HG03521 (cell line): ENCODE results near the gene C19orf47.

Experiments
- ATAC-seq: cut with Tn5 transposase; IDR thresholded peaks from one replicate; pipeline ENCODE4 v1.9.1; 2021; ENCODE audit warnings: mild to moderate bottlenecking, moderate library complexity; ENCODE audit not compliant: unreplicated experiment

C19orf47 gene

DNA sequence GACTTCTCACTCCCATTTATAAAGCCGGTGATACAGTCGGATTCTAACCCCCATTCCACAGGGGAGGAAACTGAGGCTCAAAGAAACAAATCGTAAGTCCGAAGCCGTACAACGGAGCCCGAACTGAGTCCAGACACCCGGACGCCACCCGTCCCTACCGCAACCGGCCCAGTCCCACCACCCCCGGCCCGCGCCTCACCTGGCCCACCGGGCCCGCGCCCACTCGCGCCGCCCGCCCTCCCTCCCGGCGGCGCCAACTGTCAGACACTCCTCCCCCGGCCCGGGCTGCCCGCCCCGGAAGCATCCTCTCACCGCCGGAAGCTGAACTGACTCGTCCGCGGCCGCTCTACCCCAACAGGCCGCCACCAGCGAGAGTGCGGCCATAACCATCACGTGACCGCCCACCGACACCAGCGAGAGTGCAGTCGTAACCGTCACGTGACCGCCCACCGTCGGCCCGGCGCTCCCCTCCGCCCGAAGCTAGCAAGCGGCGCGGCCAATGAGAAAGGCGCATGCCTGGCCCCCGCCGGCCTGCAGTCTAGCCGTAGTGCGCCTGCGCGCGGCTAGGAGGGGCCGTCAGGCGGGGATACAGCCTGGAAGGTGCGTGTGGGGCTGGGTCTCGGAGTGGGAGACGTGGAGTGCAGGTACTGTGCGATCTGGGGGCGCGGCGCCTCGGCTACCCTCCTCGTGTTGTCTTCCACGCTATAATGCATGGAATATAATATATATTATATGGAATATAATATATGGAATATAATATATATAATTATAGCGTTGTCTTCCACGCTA, at the start of gene C19orf47, which contains the start of gene PLD3:
Gene C19orf47, minus strand, starts transcription at position 273 of the 789 bp plus-strand sequence. CDS start 6,540 bp downstream, outside the sequence.
Gene PLD3, plus strand, starts transcription at position 571 of the 789 bp plus-strand sequence. CDS start 17,789 bp downstream, outside the sequence.
- ATAC-seq = peak; percentile 91

DNA sequence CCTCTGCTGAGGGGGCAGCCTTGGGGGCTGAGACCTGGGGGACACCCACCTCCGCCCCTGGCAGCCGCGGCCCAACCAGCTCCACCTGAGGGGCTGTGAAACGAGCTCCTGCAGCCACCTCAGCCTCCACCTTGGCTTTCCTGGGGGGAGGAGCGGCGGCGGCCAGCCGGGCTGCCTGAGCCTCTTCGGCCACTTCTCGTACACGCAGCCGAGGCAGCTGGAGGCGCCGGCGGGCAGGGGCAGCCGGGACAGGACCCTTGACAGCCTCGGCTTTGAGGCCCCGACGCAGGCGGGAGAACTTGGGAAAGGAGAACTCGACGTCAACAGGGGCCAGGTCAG, 49.3 kb upstream of the C19orf47 start:
- ATAC-seq = no peak

DNA sequence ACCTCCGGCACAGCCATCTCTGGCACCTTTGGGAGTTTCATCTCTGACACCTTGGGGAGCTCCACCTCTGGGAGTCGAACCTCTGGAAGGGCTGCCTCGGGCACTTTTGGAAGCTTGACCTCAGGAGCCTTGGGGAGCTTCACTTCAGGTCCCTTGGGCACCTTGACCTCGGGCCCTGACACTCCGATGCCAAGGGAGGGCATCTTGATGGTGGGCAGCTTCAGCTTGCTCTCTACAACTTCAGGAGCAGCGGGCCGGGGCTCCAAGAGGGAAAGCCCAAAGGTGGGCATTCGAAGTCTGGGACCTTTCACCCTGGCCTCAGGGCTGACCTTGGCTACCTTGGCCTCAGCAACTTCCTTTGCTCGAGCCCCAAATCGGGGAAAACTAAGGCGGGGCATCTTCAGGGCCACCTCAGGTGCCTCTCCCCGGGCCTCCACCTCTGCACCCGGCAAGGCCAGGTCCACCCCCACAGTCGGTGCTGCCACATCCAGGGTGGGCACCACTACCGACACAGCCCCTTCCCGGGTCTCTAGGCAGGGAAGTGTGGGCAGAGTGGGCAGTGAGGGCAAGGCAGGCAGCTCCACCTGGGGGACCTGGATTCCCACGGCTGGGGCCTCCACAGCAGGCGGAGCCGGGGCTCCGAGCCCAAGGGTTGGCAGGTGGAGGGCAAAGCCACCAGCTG, 48.8 kb upstream of the C19orf47 start:
- ATAC-seq = no peak

GRCh38 chr19:40395956-40396355, 47.8 kb upstream of the C19orf47 start:
- ATAC-seq = no peak

DNA sequence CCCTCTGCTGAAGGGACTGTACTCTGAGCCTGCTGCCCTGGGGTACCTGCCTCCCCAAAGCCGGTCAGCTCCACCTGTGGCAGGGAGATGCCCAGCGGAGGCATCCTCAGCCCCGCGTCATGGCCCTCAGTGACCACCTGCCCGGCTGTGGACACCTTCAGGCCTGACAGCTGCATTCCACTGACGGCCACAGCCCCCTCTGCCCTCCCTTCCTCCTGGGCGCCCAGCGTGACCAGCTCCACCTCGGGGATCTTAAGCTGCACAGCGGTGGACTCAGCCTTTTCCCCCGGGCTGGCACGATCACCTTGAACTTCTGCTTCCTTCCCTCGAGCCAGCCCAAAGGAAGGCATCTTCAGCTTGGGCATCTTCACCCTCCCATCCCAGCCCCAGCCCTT, 46.6 kb upstream of the C19orf47 start:
- no peak for ATAC-seq

DNA sequence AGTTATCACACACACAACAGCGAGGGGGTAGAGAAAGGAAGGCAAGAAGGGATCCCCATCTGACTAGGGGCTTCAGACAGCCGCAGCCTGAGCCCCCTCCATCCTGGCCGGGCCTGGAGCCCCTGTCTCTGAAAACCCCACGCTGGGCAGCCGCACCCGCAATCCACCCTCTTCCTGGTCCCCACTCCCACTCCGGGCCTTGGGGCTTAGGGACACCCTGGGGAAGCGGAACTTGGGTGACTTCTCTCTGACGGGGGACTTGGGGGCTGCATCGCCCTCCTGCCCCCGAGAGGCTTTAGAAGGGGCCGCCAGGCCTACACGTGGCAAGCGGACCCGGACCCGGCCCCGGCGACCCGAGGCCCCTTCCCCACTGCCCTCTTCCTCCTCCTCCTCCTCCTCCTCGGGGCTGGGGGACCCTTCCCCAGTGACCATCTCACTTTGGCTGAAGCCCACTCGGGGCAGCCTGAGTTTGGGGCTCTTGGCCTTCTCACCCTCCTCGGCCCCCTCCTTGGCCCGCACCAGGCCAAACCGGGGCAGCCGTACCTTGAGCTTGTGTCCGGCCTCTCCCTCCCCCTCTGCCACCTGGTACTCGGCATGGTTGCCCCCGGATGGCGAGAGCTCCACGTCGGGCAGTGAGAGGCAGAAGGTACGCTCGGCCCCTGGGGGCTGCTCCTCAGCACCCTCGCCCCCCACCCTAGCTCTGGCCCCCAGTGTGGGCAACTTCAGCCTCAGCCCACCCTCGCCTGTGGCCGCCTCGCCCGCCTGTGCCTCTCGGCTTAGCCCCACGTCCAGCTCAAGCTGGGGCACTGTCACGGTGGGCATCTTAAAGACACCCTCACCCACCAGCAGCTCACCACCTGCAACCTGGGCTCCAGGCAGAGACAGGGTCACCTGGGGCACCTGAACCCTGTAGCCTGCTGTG, 46.0 kb upstream of the C19orf47 start:
- no peak for ATAC-seq

DNA sequence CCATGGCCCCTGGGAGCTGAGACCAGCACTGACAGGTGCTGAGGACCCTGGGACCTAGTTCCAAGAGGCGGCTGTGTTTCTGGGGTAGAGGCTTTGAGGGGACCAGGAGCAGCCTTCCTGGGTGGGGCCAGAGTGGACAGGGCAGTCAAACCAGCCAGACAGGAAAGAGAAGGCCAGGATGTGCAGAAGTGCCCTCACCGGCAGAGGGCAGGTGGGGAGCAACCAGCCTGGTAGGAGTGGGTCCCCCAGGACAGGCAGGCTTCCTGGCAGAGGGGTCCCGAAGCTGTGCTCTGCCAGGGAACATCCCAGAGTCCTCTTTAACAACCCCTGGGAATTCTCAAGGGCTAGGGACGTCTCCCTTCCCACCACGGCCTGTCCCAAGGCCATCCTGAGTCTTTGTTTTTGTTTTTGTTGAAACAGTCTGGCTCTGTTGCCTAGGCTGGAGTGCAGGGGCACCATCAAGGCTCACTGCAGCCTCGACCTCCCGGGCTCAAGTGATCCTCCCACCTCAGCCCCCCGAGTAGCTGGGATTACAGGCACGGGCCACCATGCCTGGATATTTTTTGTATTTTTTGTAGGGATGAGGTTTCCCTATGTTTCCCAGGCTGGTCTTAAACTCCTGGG, 44.8 kb upstream of the C19orf47 start:
- no peak for ATAC-seq

GRCh38 chr19:40392123-40392522, 43.9 kb upstream of the C19orf47 start:
- ATAC-seq = no peak

DNA sequence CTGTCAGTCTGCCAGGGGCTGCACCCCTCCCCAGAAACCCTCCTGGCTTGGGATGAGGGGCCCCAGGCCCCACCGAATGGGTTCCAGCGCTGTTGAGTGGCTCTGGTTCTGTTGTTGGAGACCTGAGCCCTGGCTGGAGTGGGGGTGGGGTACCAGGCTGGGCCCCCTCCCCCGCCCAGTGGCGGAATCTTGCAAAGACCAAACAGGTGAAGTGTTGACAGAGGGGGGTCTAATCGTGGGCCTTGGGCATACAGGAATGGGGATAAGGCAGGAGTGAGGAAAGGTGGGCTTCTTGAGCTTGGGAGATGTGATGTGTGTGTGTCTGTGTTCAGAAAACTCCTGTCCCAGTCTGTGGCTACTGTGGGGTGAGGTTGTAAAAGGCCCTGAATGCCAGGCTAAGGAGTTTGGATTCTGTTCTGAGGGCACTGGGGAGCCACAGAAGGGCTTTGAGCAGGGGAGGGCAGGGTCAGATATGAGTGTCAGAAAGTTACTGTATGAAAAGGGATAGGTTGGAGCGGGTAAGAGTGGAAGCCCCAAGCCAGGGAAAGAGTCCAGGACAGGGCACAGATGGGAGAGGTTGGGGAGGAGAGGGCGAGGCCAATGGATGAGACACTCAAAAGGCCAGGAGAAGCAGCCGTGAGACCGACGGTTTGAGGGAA, 42.0 kb upstream of the C19orf47 start, which contains the start of gene HIPK4:
Gene HIPK4, minus strand, starts transcription at position 98 of the 659 bp plus-strand sequence. CDS start 279 bp downstream, outside the sequence.
- no peak for ATAC-seq

DNA sequence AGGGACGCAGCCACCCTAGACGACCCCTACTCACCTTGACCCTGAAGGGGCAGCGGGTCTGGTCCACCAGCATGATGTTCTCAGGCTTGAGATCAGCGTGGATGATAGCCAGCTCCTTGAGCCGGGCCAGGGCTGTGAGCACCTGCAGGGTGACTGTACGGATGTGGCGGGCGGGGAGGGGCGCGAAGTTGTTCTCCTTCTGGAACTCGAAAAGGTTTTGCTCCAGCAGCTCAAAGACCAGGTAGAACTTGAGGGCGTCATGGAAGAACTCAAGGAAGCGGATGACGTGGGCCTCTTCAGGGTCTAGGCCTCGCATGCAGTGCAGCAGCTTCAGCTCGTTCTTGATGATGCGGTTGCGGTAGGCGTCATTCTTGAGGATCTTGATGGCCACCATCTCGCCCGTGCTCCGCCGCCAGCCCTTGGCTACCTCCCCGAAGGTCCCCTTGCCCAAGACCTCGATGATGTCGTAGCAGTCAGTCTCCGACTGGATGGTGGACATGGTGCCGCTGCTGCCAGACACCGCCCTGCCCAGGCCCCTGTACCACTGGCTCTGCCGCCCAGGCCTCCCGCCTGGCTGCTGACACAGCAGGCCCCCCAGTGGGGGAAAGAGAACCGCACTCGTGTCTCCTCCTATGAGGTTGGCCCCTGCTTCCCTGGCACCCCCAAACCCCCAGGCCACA, 41.3 kb upstream of the C19orf47 start:
- ATAC-seq = no peak

GRCh38 chr19:40388481-40388880, 40.3 kb upstream of the C19orf47 start:
- ATAC-seq = no peak

- no peak for ATAC-seq
Observed at GRCh38 chr19:40387155-40387554, 39.0 kb upstream of the C19orf47 start.

- ATAC-seq = no peak
Observed at GRCh38 chr19:40383668-40384248, 35.6 kb upstream of the C19orf47 start.

DNA sequence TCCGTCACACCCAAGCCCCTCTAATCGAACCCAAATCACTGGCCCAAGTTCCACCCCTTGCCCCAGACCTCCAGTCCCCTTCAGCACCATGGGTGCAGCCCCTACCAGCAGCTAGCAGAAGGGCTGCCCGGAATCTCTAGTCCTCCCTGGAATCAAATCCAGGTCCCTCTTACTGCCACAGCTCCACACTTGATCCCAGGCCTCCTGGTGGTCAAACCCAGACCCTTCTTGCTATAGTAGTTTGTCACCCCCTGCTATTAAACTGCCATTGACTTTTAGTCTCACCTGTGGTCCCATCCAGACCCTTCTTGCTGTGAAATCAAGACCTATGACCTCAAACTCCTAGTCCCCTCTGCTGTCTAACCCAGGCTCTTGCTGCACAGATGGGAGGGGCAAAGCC, 33.1 kb upstream of the C19orf47 start:
- no peak for ATAC-seq

DNA sequence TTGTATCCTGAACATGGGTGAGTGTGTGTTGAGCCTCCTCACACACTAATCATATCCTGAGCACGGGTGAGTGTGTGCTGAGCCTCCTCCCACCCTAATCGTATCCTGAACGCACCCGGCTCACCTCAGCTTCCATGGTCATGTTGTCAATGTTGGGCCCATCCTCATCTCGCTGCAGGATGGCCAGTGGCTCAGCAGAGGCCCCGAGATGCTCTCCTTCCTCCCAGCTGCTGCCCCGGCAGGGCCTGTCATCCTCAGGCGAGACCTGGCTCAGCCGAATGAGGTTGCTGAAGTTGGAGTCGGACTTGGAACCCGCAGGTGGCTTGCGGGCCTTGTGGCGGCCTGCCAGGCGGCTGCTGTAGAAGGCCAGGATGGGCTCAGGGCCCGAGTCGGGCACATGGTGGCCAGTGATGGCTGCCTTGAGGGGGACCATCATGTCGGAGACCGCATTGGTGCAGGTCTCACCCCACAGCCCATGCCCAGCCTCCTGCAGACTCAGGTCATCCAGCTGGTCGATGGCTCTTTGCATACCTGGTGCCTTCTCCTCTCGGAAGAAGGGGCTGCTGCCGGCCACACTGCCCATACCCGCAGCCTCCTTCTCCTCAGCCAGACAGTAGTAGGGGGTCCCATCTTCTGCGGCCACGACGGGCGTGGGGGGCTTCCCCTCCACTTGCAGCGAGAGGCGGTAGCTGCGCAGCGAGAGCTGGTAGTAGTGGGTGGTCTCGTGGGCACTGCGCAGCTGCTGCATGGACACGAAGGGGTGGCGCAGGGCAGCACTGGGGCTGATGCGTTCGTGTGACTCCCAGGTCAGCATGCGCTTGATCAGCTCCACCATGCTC, 32.2 kb upstream of the C19orf47 start:
- no peak for ATAC-seq

- ATAC-seq = no peak
Observed at GRCh38 chr19:40379446-40380198, 31.4 kb upstream of the C19orf47 start.

- no peak for ATAC-seq
Observed at GRCh38 chr19:40378509-40378908, 30.3 kb upstream of the C19orf47 start.
